GM23338 (cell line): ENCODE measurements around the gene NOS2. TPM values are rescaled to one million over a fixed set of nuclear protein-coding genes. Genes with fewer than 3 reads are reported as not detected.

Source experiments
- ATAC-seq: fragments of 200-7000 bp; cut with Tn5 transposase; 3 replicates; pipeline ENCODE4 v1.9.1; 2020
- DNase-seq: peaks from one replicate; pipeline ENCODE4 v3.0.0-alpha.2; 2015; ENCODE audit warnings: low spot score
- H2AFZ ChIP-seq: fragments of 200-600 bp; sonication (generic); 2 replicates; pipeline ENCODE4 v1.8.0; 2016; ENCODE audit warnings: antibody characterized with exemption, mild to moderate bottlenecking, moderate library complexity
- H3F3A ChIP-seq: fragments of 200-600 bp; sonication (generic); replicated peaks from 2 replicates; pipeline ENCODE4 v1.8.0; 2017; ENCODE audit warnings: antibody characterized with exemption, mixed run types, low read depth
- H3K27ac ChIP-seq: fragments of 200-600 bp; sonication (generic); 2 replicates; pipeline ENCODE4 v1.6.1; 2016; ENCODE audit warnings: low read depth
- H3K27me3 ChIP-seq: fragments of 200-600 bp; sonication (generic); 2 replicates; pipeline ENCODE4 v1.8.0; 2016; ENCODE audit warnings: mild to moderate bottlenecking, mixed run types, moderate library complexity; ENCODE audit not compliant: insufficient read depth
- H3K36me3 ChIP-seq: fragments of 200-600 bp; sonication (generic); 2 replicates; pipeline ENCODE4 v1.8.0; 2016; ENCODE audit warnings: mild to moderate bottlenecking; ENCODE audit not compliant: insufficient read depth
- H3K4me1 ChIP-seq: fragments of 200-600 bp; sonication (generic); 2 replicates; pipeline ENCODE4 v1.8.0; 2016; ENCODE audit warnings: mild to moderate bottlenecking, moderate library complexity; ENCODE audit not compliant: insufficient read depth
- H3K4me2 ChIP-seq: fragments of 200-600 bp; sonication (generic); 2 replicates; pipeline ENCODE4 v1.7.1; 2017; ENCODE audit warnings: mixed run types
- H3K4me3 ChIP-seq: fragments of 200-600 bp; sonication (generic); 2 replicates; pipeline ENCODE4 v1.6.1; 2016; ENCODE audit warnings: mixed run types
- H3K79me2 ChIP-seq: fragments of 200-600 bp; sonication (generic); replicated peaks from 2 replicates; pipeline ENCODE4 v1.8.0; 2017; ENCODE audit warnings: mild to moderate bottlenecking; ENCODE audit not compliant: insufficient read depth
- H3K9me2 ChIP-seq: fragments of 200-600 bp; sonication (generic); 2 replicates; pipeline ENCODE4 v1.8.0; 2017; ENCODE audit not compliant: insufficient read depth
- H4K20me1 ChIP-seq: fragments of 200-600 bp; sonication (generic); replicated peaks from 2 replicates; pipeline ENCODE4 v1.8.0; 2017; ENCODE audit warnings: mild to moderate bottlenecking; ENCODE audit not compliant: insufficient read depth
- H3K27ac Mint-ChIP-seq: 2 replicates; pipeline ENCODE4 v1.8.0; 2020; ENCODE audit warnings: inconsistent platforms, mild to moderate bottlenecking, moderate library complexity, mixed read lengths
- H3K27me3 Mint-ChIP-seq: 3 replicates; pipeline ENCODE4 v1.8.0; 2022; ENCODE audit warnings: low read depth, mild to moderate bottlenecking, moderate library complexity, mixed read lengths, inconsistent platforms; ENCODE audit not compliant: insufficient read depth, poor library complexity
- H3K36me3 Mint-ChIP-seq: 3 replicates; pipeline ENCODE4 v1.8.0; 2021; ENCODE audit warnings: low read depth, mild to moderate bottlenecking, inconsistent platforms, moderate library complexity, mixed read lengths
- H3K4me1 Mint-ChIP-seq: 3 replicates; pipeline ENCODE4 v1.8.0; 2020; ENCODE audit warnings: mild to moderate bottlenecking, inconsistent platforms, mixed read lengths
- H3K4me3 Mint-ChIP-seq: 3 replicates; pipeline ENCODE4 v1.8.0; 2021; ENCODE audit warnings: moderate library complexity, mild to moderate bottlenecking, inconsistent platforms, mixed read lengths
- H3K9me3 Mint-ChIP-seq: 3 replicates; pipeline ENCODE4 v1.8.0; 2020; ENCODE audit warnings: moderate library complexity, mild to moderate bottlenecking, inconsistent platforms, mixed read lengths
- CREB1 ChIP-seq: fragments of 250-450 bp; sonication (Bioruptor Pico); IDR thresholded peaks from 2 replicates; pipeline ENCODE4 v1.5.0; 2020; ENCODE audit warnings: low read depth, mild to moderate bottlenecking, moderate library complexity
- CTCF ChIP-seq, 2 experiments: fragments of 200-600 bp in 1 of 2; sonication (generic) in 1 of 2; conservative IDR thresholded peaks; 2 replicates each; pipeline versions ENCODE4 v1.5.1 to v1.6.1; 2016 to 2017; ENCODE audit warnings: antibody characterized with exemption in 2 of 2, low read depth in 2 of 2, mild to moderate bottlenecking in 2 of 2, moderate library complexity in 1 of 2
- ETS1 ChIP-seq: IDR thresholded peaks from 2 replicates; pipeline ENCODE4 v1.6.1; 2016; ENCODE audit warnings: antibody characterized with exemption
- EZH2 ChIP-seq: fragments of 200-600 bp; sonication (generic); IDR thresholded peaks from one replicate; pipeline ENCODE4 v1.8.0; 2017; ENCODE audit warnings: antibody characterized with exemption, mild to moderate bottlenecking, low read depth; ENCODE audit not compliant: unreplicated experiment
- EZH2phosphoT487 ChIP-seq: fragments of 200-600 bp; sonication (generic); IDR thresholded peaks from one replicate; pipeline ENCODE4 v1.8.1; 2018; ENCODE audit warnings: antibody characterized with exemption; ENCODE audit not compliant: unreplicated experiment
- JUNB ChIP-seq: IDR thresholded peaks from one replicate; pipeline ENCODE4 v1.6.1; 2016; ENCODE audit warnings: antibody characterized with exemption; ENCODE audit not compliant: unreplicated experiment
- NANOG ChIP-seq: IDR thresholded peaks from 2 replicates; pipeline ENCODE4 v1.6.1; 2016; ENCODE audit warnings: antibody characterized with exemption, borderline replicate concordance
- POLR2AphosphoS5 ChIP-seq: IDR thresholded peaks from 2 replicates; pipeline ENCODE4 v1.6.1; 2016; ENCODE audit warnings: antibody characterized with exemption, low read depth
- STAT1 ChIP-seq: IDR thresholded peaks from one replicate; pipeline ENCODE4 v1.6.1; 2016; ENCODE audit warnings: antibody characterized with exemption; ENCODE audit not compliant: unreplicated experiment
- ZNF114 ChIP-seq: fragments of 250-450 bp; sonication (Bioruptor Pico); IDR thresholded peaks from 2 replicates; pipeline ENCODE4 v1.5.0; 2020; ENCODE audit warnings: mild to moderate bottlenecking, moderate library complexity
- ZNF331 ChIP-seq: fragments of 250-450 bp; sonication (Bioruptor Pico); IDR thresholded peaks from 2 replicates; pipeline ENCODE4 v1.5.0; 2020; ENCODE audit warnings: low read depth, mild to moderate bottlenecking, moderate library complexity
- polyA plus RNA-seq: library from polyadenylated mRNA; unstranded; fragments of >200 nt; fragmentation: Nextera tagmentation; extraction: Ambion mirVana; gene quantifications from 2 replicates; pipeline ENCODE4 v1.2.1, GENCODE V29; 2016
- total RNA-seq: library from RNA; depleted of rRNA; stranded (reverse); fragments of >200 nt; shearing (Covaris generic); gene quantifications from 2 replicates; pipeline ENCODE4 v1.2.3, GENCODE V29; 2014
- TF ChIP-seq, protein P1 (sequence below): IDR thresholded peaks from one replicate; pipeline ENCODE4 v1.6.1; 2018; ENCODE audit warnings: antibody characterized with exemption; ENCODE audit not compliant: unreplicated experiment
- TF ChIP-seq, protein P2 (sequence below): fragments of 250-450 bp; sonication (Bioruptor Pico); IDR thresholded peaks from 2 replicates; pipeline ENCODE4 v1.5.0; 2020; ENCODE audit warnings: mild to moderate bottlenecking, moderate library complexity

NOS2 gene
- total and polyA plus RNA-seq, 2 experiments from 2014 or later = 0.44 to 2.7 TPM

DNA sequence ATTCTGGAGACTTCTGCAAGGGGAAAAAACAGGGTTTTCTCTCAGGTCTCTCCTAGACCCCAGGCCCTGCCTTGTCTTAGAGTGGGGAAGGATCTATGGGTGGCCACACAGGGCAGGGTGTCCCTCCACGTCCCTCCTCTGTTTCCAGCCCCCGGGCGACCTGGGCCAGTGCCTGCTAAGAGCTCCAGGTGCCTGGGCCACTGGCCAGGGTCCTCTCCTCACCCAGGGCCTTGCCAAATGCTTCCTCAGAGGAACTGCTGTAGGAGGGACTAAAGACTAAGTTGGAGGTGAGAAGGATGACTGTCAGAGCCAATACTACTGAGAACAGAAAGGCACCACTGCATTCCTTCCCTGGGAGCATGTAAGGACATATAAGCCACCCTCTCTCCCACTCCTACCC, 11.4 kb downstream of the NOS2 start:
- no peaks in the 10 kb centered on the region for H3K9me2 ChIP-seq
- H2AFZ ChIP-seq = no peak overlapping the region
- H3K79me2 ChIP-seq = no peaks in the 10 kb centered on the region
- no peaks in the 10 kb centered on the region for H3K9me3 Mint-ChIP-seq
- peaks cover 7% of the 10 kb centered on the region; the same call in 2 of the 3 replicates for H3K4me1 Mint-ChIP-seq
- H3K27me3 Mint-ChIP-seq = peaks cover 6% of the 10 kb centered on the region
- H3K4me2 ChIP-seq = no peak overlapping the region
- TF ChIP-seq STAT1 (no peak), CTCF (conservative IDR thresholded peaks at IDR 0.05; ENCODE audit: low read depth in 2 of 2) (no peak), EZH2phosphoT487 (no peak), ZNF114 (CRISPR knock-in tag) (no peak), CREB1 (CRISPR knock-in tag) (no peak), ZNF331 (CRISPR knock-in tag) (no peak), NANOG (no peak), EZH2 (no peak), POLR2AphosphoS5 (no peak), ETS1 (no peak), JUNB (no peak)
- TF ChIP-seq, protein P1, sequence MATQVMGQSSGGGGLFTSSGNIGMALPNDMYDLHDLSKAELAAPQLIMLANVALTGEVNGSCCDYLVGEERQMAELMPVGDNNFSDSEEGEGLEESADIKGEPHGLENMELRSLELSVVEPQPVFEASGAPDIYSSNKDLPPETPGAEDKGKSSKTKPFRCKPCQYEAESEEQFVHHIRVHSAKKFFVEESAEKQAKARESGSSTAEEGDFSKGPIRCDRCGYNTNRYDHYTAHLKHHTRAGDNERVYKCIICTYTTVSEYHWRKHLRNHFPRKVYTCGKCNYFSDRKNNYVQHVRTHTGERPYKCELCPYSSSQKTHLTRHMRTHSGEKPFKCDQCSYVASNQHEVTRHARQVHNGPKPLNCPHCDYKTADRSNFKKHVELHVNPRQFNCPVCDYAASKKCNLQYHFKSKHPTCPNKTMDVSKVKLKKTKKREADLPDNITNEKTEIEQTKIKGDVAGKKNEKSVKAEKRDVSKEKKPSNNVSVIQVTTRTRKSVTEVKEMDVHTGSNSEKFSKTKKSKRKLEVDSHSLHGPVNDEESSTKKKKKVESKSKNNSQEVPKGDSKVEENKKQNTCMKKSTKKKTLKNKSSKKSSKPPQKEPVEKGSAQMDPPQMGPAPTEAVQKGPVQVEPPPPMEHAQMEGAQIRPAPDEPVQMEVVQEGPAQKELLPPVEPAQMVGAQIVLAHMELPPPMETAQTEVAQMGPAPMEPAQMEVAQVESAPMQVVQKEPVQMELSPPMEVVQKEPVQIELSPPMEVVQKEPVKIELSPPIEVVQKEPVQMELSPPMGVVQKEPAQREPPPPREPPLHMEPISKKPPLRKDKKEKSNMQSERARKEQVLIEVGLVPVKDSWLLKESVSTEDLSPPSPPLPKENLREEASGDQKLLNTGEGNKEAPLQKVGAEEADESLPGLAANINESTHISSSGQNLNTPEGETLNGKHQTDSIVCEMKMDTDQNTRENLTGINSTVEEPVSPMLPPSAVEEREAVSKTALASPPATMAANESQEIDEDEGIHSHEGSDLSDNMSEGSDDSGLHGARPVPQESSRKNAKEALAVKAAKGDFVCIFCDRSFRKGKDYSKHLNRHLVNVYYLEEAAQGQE = no peak
- TF ChIP-seq, protein P2, sequence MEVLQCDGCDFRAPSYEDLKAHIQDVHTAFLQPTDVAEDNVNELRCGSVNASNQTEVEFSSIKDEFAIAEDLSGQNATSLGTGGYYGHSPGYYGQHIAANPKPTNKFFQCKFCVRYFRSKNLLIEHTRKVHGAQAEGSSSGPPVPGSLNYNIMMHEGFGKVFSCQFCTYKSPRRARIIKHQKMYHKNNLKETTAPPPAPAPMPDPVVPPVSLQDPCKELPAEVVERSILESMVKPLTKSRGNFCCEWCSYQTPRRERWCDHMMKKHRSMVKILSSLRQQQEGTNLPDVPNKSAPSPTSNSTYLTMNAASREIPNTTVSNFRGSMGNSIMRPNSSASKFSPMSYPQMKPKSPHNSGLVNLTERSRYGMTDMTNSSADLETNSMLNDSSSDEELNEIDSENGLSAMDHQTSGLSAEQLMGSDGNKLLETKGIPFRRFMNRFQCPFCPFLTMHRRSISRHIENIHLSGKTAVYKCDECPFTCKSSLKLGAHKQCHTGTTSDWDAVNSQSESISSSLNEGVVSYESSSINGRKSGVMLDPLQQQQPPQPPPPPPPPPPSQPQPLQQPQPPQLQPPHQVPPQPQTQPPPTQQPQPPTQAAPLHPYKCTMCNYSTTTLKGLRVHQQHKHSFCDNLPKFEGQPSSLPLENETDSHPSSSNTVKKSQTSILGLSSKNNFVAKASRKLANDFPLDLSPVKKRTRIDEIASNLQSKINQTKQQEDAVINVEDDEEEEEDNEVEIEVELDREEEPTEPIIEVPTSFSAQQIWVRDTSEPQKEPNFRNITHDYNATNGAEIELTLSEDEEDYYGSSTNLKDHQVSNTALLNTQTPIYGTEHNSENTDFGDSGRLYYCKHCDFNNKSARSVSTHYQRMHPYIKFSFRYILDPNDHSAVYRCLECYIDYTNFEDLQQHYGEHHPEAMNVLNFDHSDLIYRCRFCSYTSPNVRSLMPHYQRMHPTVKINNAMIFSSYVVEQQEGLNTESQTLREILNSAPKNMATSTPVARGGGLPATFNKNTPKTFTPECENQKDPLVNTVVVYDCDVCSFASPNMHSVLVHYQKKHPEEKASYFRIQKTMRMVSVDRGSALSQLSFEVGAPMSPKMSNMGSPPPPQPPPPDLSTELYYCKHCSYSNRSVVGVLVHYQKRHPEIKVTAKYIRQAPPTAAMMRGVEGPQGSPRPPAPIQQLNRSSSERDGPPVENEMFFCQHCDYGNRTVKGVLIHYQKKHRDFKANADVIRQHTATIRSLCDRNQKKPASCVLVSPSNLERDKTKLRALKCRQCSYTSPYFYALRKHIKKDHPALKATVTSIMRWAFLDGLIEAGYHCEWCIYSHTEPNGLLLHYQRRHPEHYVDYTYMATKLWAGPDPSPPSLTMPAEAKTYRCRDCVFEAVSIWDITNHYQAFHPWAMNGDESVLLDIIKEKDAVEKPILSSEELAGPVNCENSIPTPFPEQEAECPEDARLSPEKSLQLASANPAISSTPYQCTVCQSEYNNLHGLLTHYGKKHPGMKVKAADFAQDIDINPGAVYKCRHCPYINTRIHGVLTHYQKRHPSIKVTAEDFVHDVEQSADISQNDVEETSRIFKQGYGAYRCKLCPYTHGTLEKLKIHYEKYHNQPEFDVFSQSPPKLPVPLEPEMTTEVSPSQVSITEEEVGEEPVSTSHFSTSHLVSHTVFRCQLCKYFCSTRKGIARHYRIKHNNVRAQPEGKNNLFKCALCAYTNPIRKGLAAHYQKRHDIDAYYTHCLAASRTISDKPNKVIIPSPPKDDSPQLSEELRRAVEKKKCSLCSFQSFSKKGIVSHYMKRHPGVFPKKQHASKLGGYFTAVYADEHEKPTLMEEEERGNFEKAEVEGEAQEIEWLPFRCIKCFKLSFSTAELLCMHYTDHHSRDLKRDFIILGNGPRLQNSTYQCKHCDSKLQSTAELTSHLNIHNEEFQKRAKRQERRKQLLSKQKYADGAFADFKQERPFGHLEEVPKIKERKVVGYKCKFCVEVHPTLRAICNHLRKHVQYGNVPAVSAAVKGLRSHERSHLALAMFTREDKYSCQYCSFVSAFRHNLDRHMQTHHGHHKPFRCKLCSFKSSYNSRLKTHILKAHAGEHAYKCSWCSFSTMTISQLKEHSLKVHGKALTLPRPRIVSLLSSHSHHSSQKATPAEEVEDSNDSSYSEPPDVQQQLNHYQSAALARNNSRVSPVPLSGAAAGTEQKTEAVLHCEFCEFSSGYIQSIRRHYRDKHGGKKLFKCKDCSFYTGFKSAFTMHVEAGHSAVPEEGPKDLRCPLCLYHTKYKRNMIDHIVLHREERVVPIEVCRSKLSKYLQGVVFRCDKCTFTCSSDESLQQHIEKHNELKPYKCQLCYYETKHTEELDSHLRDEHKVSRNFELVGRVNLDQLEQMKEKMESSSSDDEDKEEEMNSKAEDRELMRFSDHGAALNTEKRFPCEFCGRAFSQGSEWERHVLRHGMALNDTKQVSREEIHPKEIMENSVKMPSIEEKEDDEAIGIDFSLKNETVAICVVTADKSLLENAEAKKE (CRISPR knock-in tag) = no peak
- 0 out of 2 replicates have a peak, but pooled peaks cover 2% of the 10 kb centered on the region for H3F3A ChIP-seq
- no peaks in the 10 kb centered on the region for H3K36me3 Mint-ChIP-seq
- H4K20me1 ChIP-seq = no peaks in the 10 kb centered on the region
- no peaks in the 10 kb centered on the region for H3K36me3 ChIP-seq
- H3K27ac Mint-ChIP-seq = no peak overlapping the region
- H3K4me1 ChIP-seq = peaks cover under 1% of the 10 kb centered on the region
- H3K4me3 Mint-ChIP-seq = no peak overlapping the region
- no peak overlapping the region for H3K27ac ChIP-seq
- no peak overlapping the region for H3K4me3 ChIP-seq
- H3K27me3 ChIP-seq = peaks cover 19% of the 10 kb centered on the region
- no peak for DNase-seq
- no peak for ATAC-seq
